Liver (tissue), 9 donors: ENCODE results near the gene COPZ2. TPM values are rescaled to one million over a fixed set of nuclear protein-coding genes. Genes with fewer than 3 reads are reported as not detected.
A peak's percentile ranks its signal among the peaks of the same experiment; 100 is the strongest.

Source experiments
- DNase-seq: peaks from one replicate; pipeline ENCODE4 v3.0.0-alpha.2; 2017; ENCODE audit warnings: low spot score
- H3K27ac ChIP-seq, 2 donors: one replicate each; pipeline ENCODE4 v1.7.0; 2013; ENCODE audit warnings: inconsistent platforms in 2 of 2, low read length in 2 of 2, control low read depth in 1 of 2, low read depth in 1 of 2, mild to moderate bottlenecking in 1 of 2
- H3K27me3 ChIP-seq, 4 donors: one replicate each; pipeline versions ENCODE4 v1.6.1 to v1.7.0; 2013; ENCODE audit warnings: low read length in 3 of 4, inconsistent platforms in 1 of 4, mild to moderate bottlenecking in 1 of 4, moderate library complexity in 1 of 4; ENCODE audit not compliant: control insufficient read depth in 4 of 4, insufficient read depth in 4 of 4
- H3K36me3 ChIP-seq, 4 donors: one replicate each; pipeline versions ENCODE4 v1.6.1 to v1.7.0; 2013; ENCODE audit warnings: low read length in 3 of 4, mild to moderate bottlenecking in 3 of 4, low read depth in 1 of 4, moderate library complexity in 1 of 4; ENCODE audit not compliant: control insufficient read depth in 4 of 4, insufficient read depth in 3 of 4
- H3K4me1 ChIP-seq, 4 donors: one replicate each; pipeline versions ENCODE4 v1.6.1 to v1.7.0; 2013; ENCODE audit warnings: low read length in 3 of 4, mild to moderate bottlenecking in 3 of 4, moderate library complexity in 1 of 4; ENCODE audit not compliant: control insufficient read depth in 4 of 4, insufficient read depth in 4 of 4
- H3K4me3 ChIP-seq, 3 donors: one replicate each; pipeline versions ENCODE4 v1.6.1 to v1.7.0; 2013; ENCODE audit warnings: low read length in 3 of 3, control low read depth in 1 of 3, low read depth in 1 of 3, mild to moderate bottlenecking in 1 of 3
- H3K9ac ChIP-seq, 2 donors: one replicate each; pipeline ENCODE4 v1.7.0; 2013; ENCODE audit warnings: low read length in 2 of 2, mild to moderate bottlenecking in 2 of 2, moderate library complexity in 2 of 2, control low read depth in 1 of 2, low read depth in 1 of 2
- H3K9me3 ChIP-seq, 4 donors: one replicate each; pipeline versions ENCODE4 v1.6.1 to v1.7.0; 2013; ENCODE audit warnings: low read length in 3 of 4; ENCODE audit not compliant: control insufficient read depth in 4 of 4
- ATF3 ChIP-seq: IDR thresholded peaks from 2 replicates; pipeline ENCODE4 v1.6.1; 2016; ENCODE audit warnings: antibody characterized with exemption
- CTCF ChIP-seq: fragments of 150-350 bp; IDR thresholded peaks from 2 replicates; pipeline ENCODE4 v1.5.1; 2017; ENCODE audit warnings: improper control_type of control experiment, low read depth, low read length; ENCODE audit not compliant: missing input control
- EGR1 ChIP-seq, 2 donors: IDR thresholded peaks; 2 replicates each; pipeline ENCODE4 v1.6.1; 2016 to 2018; ENCODE audit warnings: antibody characterized with exemption in 2 of 2, low read depth in 2 of 2
- FOXA1 ChIP-seq: IDR thresholded peaks from 2 replicates; pipeline ENCODE4 v1.6.1; 2016; ENCODE audit warnings: antibody characterized with exemption
- FOXA2 ChIP-seq: IDR thresholded peaks from 2 replicates; pipeline ENCODE4 v1.6.1; 2016; ENCODE audit warnings: antibody characterized with exemption
- GABPA ChIP-seq, 2 donors: IDR thresholded peaks in 1 of 2; conservative IDR thresholded peaks in 1 of 2; 2 replicates each; pipeline ENCODE4 v1.6.1; 2016; ENCODE audit warnings: antibody characterized with exemption in 2 of 2, mild to moderate bottlenecking in 1 of 2, moderate library complexity in 1 of 2
- HNF4A ChIP-seq, 2 donors: conservative IDR thresholded peaks; 2 replicates each; pipeline ENCODE4 v1.6.1; 2016; ENCODE audit warnings: antibody characterized with exemption in 2 of 2, mild to moderate bottlenecking in 2 of 2
- HNF4G ChIP-seq: IDR thresholded peaks from 2 replicates; pipeline ENCODE4 v1.6.1; 2016; ENCODE audit warnings: antibody characterized with exemption
- JUND ChIP-seq, 2 donors: IDR thresholded peaks; 2 replicates each; pipeline ENCODE4 v1.6.1; 2016; ENCODE audit warnings: antibody characterized with exemption in 2 of 2
- NR2F2 ChIP-seq: IDR thresholded peaks from 2 replicates; pipeline ENCODE4 v1.6.1; 2016; ENCODE audit warnings: antibody characterized with exemption
- RAD21 ChIP-seq, 2 donors: IDR thresholded peaks; 2 replicates each; pipeline ENCODE4 v1.6.1; 2016; ENCODE audit warnings: antibody characterized with exemption in 2 of 2, mild to moderate bottlenecking in 2 of 2
- RXRA ChIP-seq, 2 donors: IDR thresholded peaks; 2 replicates each; pipeline ENCODE4 v1.6.1; 2017 to 2018; ENCODE audit warnings: antibody characterized with exemption in 2 of 2, mild to moderate bottlenecking in 1 of 2
- SP1 ChIP-seq: IDR thresholded peaks from 2 replicates; pipeline ENCODE4 v1.6.1; 2018; ENCODE audit warnings: antibody characterized with exemption, mild to moderate bottlenecking
- TAF1 ChIP-seq: conservative IDR thresholded peaks from 2 replicates; pipeline ENCODE4 v1.6.1; 2016; ENCODE audit warnings: antibody characterized with exemption, mild to moderate bottlenecking
- YY1 ChIP-seq: IDR thresholded peaks from 2 replicates; pipeline ENCODE4 v1.6.1; 2016; ENCODE audit warnings: antibody characterized with exemption, mild to moderate bottlenecking
- ZBTB33 ChIP-seq: IDR thresholded peaks from 2 replicates; pipeline ENCODE4 v1.6.1; 2016; ENCODE audit warnings: antibody characterized with exemption
- WGBS: extraction: QIAGEN DNeasy Blood & Tissue Kit; methylation state at CpG from one replicate; pipeline ENCODE4 v1.1.7; 2013; 5-methylcytosine and 5-hydroxymethylcytosine counted together
- polyA plus RNA-seq, 2 donors: library from polyadenylated mRNA; stranded (reverse) in 1 of 2; unstranded in 1 of 2; fragments of 200-250 nt in 1 of 2; fragments of >200 nt in 1 of 2; fragmentation: Nextera tagmentation in 1 of 2; extraction: Ambion mirVana in 1 of 2; gene quantifications; one replicate each; pipeline versions ENCODE4 v1.2.1 to v1.2.3, GENCODE V29; 2013 to 2015
- total RNA-seq, 2 donors: library from RNA; depleted of rRNA; stranded (reverse); fragments of >200 nt; gene quantifications; one replicate each; pipeline ENCODE4 v1.2.3, GENCODE V29; 2014
- TF ChIP-seq, protein P1 (sequence below): IDR thresholded peaks from 2 replicates; pipeline ENCODE4 v1.6.1; 2016; ENCODE audit warnings: antibody characterized with exemption
- TF ChIP-seq, protein P2 (sequence below): IDR thresholded peaks from 2 replicates; pipeline ENCODE4 v1.6.1; 2016; ENCODE audit warnings: antibody characterized with exemption, mild to moderate bottlenecking
- donor health status: healthy.
- donor health status: healthy.
- donor health status: healthy.
- donor health status: healthy.
- donor health status: healthy.

Gene COPZ2
- total and polyA plus RNA-seq, 4 donors = 2.6 to 38.1 (median 17.8) TPM

DNA sequence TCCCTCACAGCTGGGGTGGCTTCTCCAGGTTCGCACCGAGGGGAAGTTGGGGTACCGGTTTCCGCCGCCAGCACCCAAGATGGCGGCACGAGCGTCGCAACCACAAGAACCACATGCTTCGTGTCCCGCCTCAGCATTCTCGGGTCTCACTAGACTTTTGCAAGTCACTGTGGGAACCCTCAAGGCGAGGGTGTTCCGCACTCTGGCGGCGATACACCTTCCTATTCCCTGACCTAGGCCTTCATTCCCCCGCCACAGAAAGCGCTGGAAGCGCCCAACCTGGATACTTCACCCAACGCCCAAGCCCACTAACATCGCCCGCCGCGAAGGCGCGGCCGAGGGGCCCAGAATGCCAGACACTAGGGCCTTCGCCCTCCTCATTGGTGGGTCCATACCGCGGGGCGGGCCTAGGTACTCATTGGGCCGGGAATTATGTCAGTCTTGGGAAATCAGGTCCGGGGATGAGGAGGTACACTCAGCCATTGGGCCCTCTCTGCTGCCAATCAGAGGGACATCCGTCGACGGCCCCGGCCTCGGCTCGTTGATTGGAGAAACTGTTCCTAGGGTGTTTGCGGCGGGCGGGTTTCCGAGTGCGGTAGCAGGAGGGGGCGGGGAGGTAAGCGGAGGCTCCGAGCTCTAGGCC lies 10.3 kb upstream of the COPZ2 start, which contains the start of gene NFE2L1:
Gene NFE2L1, plus strand, starts transcription at position 619 of the 643 bp plus-strand sequence. CDS start 2,760 bp downstream, outside the sequence.
- DNase-seq = peak; percentile 95
- Histone ChIP-seq H3K9me3 (no peaks in the 10 kb centered on the region), H3K27ac (peak within 1 kb of the TSS; percentile 93 to 99), H3K9ac (peak within 1 kb of the TSS; percentile 79 to 98), H3K36me3 (peaks cover 0 to 4% (median 0%) of the 10 kb centered on the region in 4 donors), H3K27me3 (no peaks in the 10 kb centered on the region), H3K4me3 (peak within 1 kb of the TSS; percentile 73 to 94 (median 92)), H3K4me1 (peaks cover 19 to 46% (median 34%) of the 10 kb centered on the region in 4 donors)
- TF ChIP-seq RAD21 (IDR thresholded peaks at IDR 0.05) (no peak), FOXA2 (peak; percentile 6), CTCF (no peak), GABPA (IDR thresholded peaks at IDR 0.05 in 1 of 2, conservative IDR thresholded peaks at IDR 0.05 in 1 of 2) (peak; percentile 53 to 86), NR2F2 (no peak), RXRA (IDR thresholded peaks at IDR 0.05) (peak; percentile 22 to 31), EGR1 (IDR thresholded peaks at IDR 0.05; ENCODE audit: low read depth in 2 of 2) (peak in 1 of 2 donors; percentile 23), YY1 (peak; percentile 100), JUND (IDR thresholded peaks at IDR 0.05) (peak; percentile 20 to 52), ATF3 (no peak), HNF4G (no peak), TAF1 (peak; percentile 89), HNF4A (conservative IDR thresholded peaks at IDR 0.05) (peak in 1 of 2 donors; percentile 27), FOXA1 (no peak), ZBTB33 (peak; percentile 61), SP1 (peak; percentile 84)
- TF ChIP-seq, protein P1, sequence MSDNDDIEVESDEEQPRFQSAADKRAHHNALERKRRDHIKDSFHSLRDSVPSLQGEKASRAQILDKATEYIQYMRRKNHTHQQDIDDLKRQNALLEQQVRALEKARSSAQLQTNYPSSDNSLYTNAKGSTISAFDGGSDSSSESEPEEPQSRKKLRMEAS = peak; percentile 94
- TF ChIP-seq, protein P2, sequence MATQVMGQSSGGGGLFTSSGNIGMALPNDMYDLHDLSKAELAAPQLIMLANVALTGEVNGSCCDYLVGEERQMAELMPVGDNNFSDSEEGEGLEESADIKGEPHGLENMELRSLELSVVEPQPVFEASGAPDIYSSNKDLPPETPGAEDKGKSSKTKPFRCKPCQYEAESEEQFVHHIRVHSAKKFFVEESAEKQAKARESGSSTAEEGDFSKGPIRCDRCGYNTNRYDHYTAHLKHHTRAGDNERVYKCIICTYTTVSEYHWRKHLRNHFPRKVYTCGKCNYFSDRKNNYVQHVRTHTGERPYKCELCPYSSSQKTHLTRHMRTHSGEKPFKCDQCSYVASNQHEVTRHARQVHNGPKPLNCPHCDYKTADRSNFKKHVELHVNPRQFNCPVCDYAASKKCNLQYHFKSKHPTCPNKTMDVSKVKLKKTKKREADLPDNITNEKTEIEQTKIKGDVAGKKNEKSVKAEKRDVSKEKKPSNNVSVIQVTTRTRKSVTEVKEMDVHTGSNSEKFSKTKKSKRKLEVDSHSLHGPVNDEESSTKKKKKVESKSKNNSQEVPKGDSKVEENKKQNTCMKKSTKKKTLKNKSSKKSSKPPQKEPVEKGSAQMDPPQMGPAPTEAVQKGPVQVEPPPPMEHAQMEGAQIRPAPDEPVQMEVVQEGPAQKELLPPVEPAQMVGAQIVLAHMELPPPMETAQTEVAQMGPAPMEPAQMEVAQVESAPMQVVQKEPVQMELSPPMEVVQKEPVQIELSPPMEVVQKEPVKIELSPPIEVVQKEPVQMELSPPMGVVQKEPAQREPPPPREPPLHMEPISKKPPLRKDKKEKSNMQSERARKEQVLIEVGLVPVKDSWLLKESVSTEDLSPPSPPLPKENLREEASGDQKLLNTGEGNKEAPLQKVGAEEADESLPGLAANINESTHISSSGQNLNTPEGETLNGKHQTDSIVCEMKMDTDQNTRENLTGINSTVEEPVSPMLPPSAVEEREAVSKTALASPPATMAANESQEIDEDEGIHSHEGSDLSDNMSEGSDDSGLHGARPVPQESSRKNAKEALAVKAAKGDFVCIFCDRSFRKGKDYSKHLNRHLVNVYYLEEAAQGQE = peak; percentile 84
- WGBS = under 1% methylated on average over 47 of the region's 47 CpGs
